Liver (tissue), 9 donors: ENCODE results near the gene RELCH. TPM values are rescaled to one million over a fixed set of nuclear protein-coding genes. Genes with fewer than 3 reads are reported as not detected.

Experiments
- DNase-seq: peaks from one replicate; pipeline ENCODE4 v3.0.0-alpha.2; 2017; ENCODE audit warnings: low spot score
- H3K27ac ChIP-seq, 2 donors: one replicate each; pipeline ENCODE4 v1.7.0; 2013; ENCODE audit warnings: inconsistent platforms in 2 of 2, low read length in 2 of 2, control low read depth in 1 of 2, low read depth in 1 of 2, mild to moderate bottlenecking in 1 of 2
- H3K27me3 ChIP-seq, 4 donors: one replicate each; pipeline versions ENCODE4 v1.6.1 to v1.7.0; 2013; ENCODE audit warnings: low read length in 3 of 4, inconsistent platforms in 1 of 4, mild to moderate bottlenecking in 1 of 4, moderate library complexity in 1 of 4; ENCODE audit not compliant: control insufficient read depth in 4 of 4, insufficient read depth in 4 of 4
- H3K36me3 ChIP-seq, 4 donors: one replicate each; pipeline versions ENCODE4 v1.6.1 to v1.7.0; 2013; ENCODE audit warnings: low read length in 3 of 4, mild to moderate bottlenecking in 3 of 4, low read depth in 1 of 4, moderate library complexity in 1 of 4; ENCODE audit not compliant: control insufficient read depth in 4 of 4, insufficient read depth in 3 of 4
- H3K4me1 ChIP-seq, 4 donors: one replicate each; pipeline versions ENCODE4 v1.6.1 to v1.7.0; 2013; ENCODE audit warnings: low read length in 3 of 4, mild to moderate bottlenecking in 3 of 4, moderate library complexity in 1 of 4; ENCODE audit not compliant: control insufficient read depth in 4 of 4, insufficient read depth in 4 of 4
- H3K4me3 ChIP-seq, 3 donors: one replicate each; pipeline versions ENCODE4 v1.6.1 to v1.7.0; 2013; ENCODE audit warnings: low read length in 3 of 3, control low read depth in 1 of 3, low read depth in 1 of 3, mild to moderate bottlenecking in 1 of 3
- H3K9ac ChIP-seq, 2 donors: one replicate each; pipeline ENCODE4 v1.7.0; 2013; ENCODE audit warnings: low read length in 2 of 2, mild to moderate bottlenecking in 2 of 2, moderate library complexity in 2 of 2, control low read depth in 1 of 2, low read depth in 1 of 2
- H3K9me3 ChIP-seq, 4 donors: one replicate each; pipeline versions ENCODE4 v1.6.1 to v1.7.0; 2013; ENCODE audit warnings: low read length in 3 of 4; ENCODE audit not compliant: control insufficient read depth in 4 of 4
- CTCF ChIP-seq: fragments of 150-350 bp; IDR thresholded peaks from 2 replicates; pipeline ENCODE4 v1.5.1; 2017; ENCODE audit warnings: improper control_type of control experiment, low read depth, low read length; ENCODE audit not compliant: missing input control
- GABPA ChIP-seq, 2 donors: IDR thresholded peaks in 1 of 2; conservative IDR thresholded peaks in 1 of 2; 2 replicates each; pipeline ENCODE4 v1.6.1; 2016; ENCODE audit warnings: antibody characterized with exemption in 2 of 2, mild to moderate bottlenecking in 1 of 2, moderate library complexity in 1 of 2
- HNF4G ChIP-seq: IDR thresholded peaks from 2 replicates; pipeline ENCODE4 v1.6.1; 2016; ENCODE audit warnings: antibody characterized with exemption
- JUND ChIP-seq, 2 donors: IDR thresholded peaks; 2 replicates each; pipeline ENCODE4 v1.6.1; 2016; ENCODE audit warnings: antibody characterized with exemption in 2 of 2
- REST ChIP-seq: IDR thresholded peaks from 2 replicates; pipeline ENCODE4 v1.6.1; 2016; ENCODE audit warnings: antibody characterized with exemption, mild to moderate bottlenecking
- RXRA ChIP-seq, 2 donors: IDR thresholded peaks; 2 replicates each; pipeline ENCODE4 v1.6.1; 2017 to 2018; ENCODE audit warnings: antibody characterized with exemption in 2 of 2, mild to moderate bottlenecking in 1 of 2
- SP1 ChIP-seq: IDR thresholded peaks from 2 replicates; pipeline ENCODE4 v1.6.1; 2018; ENCODE audit warnings: antibody characterized with exemption, mild to moderate bottlenecking
- TAF1 ChIP-seq: conservative IDR thresholded peaks from 2 replicates; pipeline ENCODE4 v1.6.1; 2016; ENCODE audit warnings: antibody characterized with exemption, mild to moderate bottlenecking
- ZBTB33 ChIP-seq: IDR thresholded peaks from 2 replicates; pipeline ENCODE4 v1.6.1; 2016; ENCODE audit warnings: antibody characterized with exemption
- WGBS: extraction: QIAGEN DNeasy Blood & Tissue Kit; methylation state at CpG from one replicate; pipeline ENCODE4 v1.1.7; 2013; 5-methylcytosine and 5-hydroxymethylcytosine counted together
- polyA plus RNA-seq, 2 donors: library from polyadenylated mRNA; stranded (reverse) in 1 of 2; unstranded in 1 of 2; fragments of 200-250 nt in 1 of 2; fragments of >200 nt in 1 of 2; fragmentation: Nextera tagmentation in 1 of 2; extraction: Ambion mirVana in 1 of 2; gene quantifications; one replicate each; pipeline versions ENCODE4 v1.2.1 to v1.2.3, GENCODE V29; 2013 to 2015
- total RNA-seq, 2 donors: library from RNA; depleted of rRNA; stranded (reverse); fragments of >200 nt; gene quantifications; one replicate each; pipeline ENCODE4 v1.2.3, GENCODE V29; 2014
- donor health status: healthy.
- donor health status: healthy.
- donor health status: healthy.
- donor health status: healthy.
- donor health status: healthy.

Gene RELCH
- total and polyA plus RNA-seq, 4 donors = 4.3 to 21.7 (median 11.0) TPM

GRCh38 chr18:62300359-62300963 lies 113.4 kb downstream of the RELCH start:
- no peak for DNase-seq
- Histone ChIP-seq H3K27me3 (no peaks in the 10 kb centered on the region), H3K4me1 (no peaks in the 10 kb centered on the region), H3K36me3 (peaks cover 1 to 34% (median 24%) of the 10 kb centered on the region in 4 donors), H3K9me3 (no peaks in the 10 kb centered on the region), H3K4me3 (no peak overlapping the region), H3K27ac (no peak overlapping the region), H3K9ac (no peak overlapping the region)
- TF ChIP-seq GABPA (IDR thresholded peaks at IDR 0.05 in 1 of 2, conservative IDR thresholded peaks at IDR 0.05 in 1 of 2) = no peak
- 95% methylated on average over 3 of the region's 3 CpGs for WGBS

GRCh38 chr18:62301322-62301721 lies 114.3 kb downstream of the RELCH start:
- Histone ChIP-seq H3K4me3 (no peak overlapping the region), H3K27me3 (no peaks in the 10 kb centered on the region), H3K4me1 (no peaks in the 10 kb centered on the region), H3K27ac (no peak overlapping the region), H3K9me3 (no peaks in the 10 kb centered on the region), H3K9ac (no peak overlapping the region), H3K36me3 (peaks cover 1 to 34% (median 26%) of the 10 kb centered on the region in 4 donors)
- no peak for DNase-seq
- 99% methylated on average over 1 of the region's 1 CpG for WGBS
- TF ChIP-seq REST (no peak), ZBTB33 (no peak), CTCF (no peak), JUND (IDR thresholded peaks at IDR 0.05) (no peak), SP1 (no peak), RXRA (IDR thresholded peaks at IDR 0.05) (no peak), HNF4G (no peak), TAF1 (no peak)

GRCh38 chr18:62312851-62313250 lies 125.8 kb downstream of the RELCH start:
- WGBS = 94% methylated on average over 1 of the region's 1 CpG
- H3K9me3 ChIP-seq = no peaks in the 10 kb centered on the region
- no peak overlapping the region for H3K27ac ChIP-seq
- no peak overlapping the region for H3K4me3 ChIP-seq
- peaks cover 0 to 8% (median 3%) of the 10 kb centered on the region in 4 donors for H3K36me3 ChIP-seq
- no peak for TF ChIP-seq SP1
- no peaks in the 10 kb centered on the region for H3K4me1 ChIP-seq
- no peak for DNase-seq
- no peaks in the 10 kb centered on the region for H3K27me3 ChIP-seq
- H3K9ac ChIP-seq = no peak overlapping the region
